HepG2 (cell line): ENCODE measurements around the gene TBCD.

Experiments
- EP300 ChIP-seq, 3 experiments: sonication (generic) in 1 of 3; formaldehyde crosslinking in 1 of 3; IDR thresholded peaks; 2 replicates each; pipeline versions ENCODE4 v1.5.1 to v1.6.1; 2011 to 2020; ENCODE audit warnings: low read depth in 2 of 3, low read length in 2 of 3, borderline replicate concordance in 1 of 3, improper control_type of control experiment in 1 of 3, mild to moderate bottlenecking in 1 of 3, missing genetic modification reagents in 1 of 3, moderate library complexity in 1 of 3
- ISX ChIP-seq: sonication (generic); formaldehyde crosslinking; conservative IDR thresholded peaks from 2 replicates; pipeline ENCODE4 v1.5.0; 2020; ENCODE audit warnings: missing genetic modification reagents
- JUND ChIP-seq: sonication (generic); formaldehyde crosslinking; IDR thresholded peaks from 2 replicates; pipeline ENCODE4 v1.8.0; 2022; ENCODE audit warnings: mild to moderate bottlenecking, missing genetic modification reagents
- POLR2A ChIP-seq, 2 experiments: IDR thresholded peaks; 2 replicates each; pipeline ENCODE4 v1.6.1; 2011; ENCODE audit warnings: low read depth in 2 of 2, low read length in 2 of 2, mild to moderate bottlenecking in 1 of 2, moderate library complexity in 1 of 2; ENCODE audit not compliant: insufficient read depth in 1 of 2
- RFX5 ChIP-seq: IDR thresholded peaks from 2 replicates; pipeline ENCODE4 v1.6.1; 2011; ENCODE audit warnings: low read depth, low read length, improper control_type of control experiment
- ZFYVE20 ChIP-seq: sonication (generic); formaldehyde crosslinking; IDR thresholded peaks from 2 replicates; pipeline ENCODE4 v1.8.0; 2023; ENCODE audit warnings: low read depth, mild to moderate bottlenecking, moderate library complexity, missing genetic modification reagents, borderline replicate concordance
- ZNF331 ChIP-seq: sonication (generic); formaldehyde crosslinking; IDR thresholded peaks from 2 replicates; pipeline ENCODE4 v1.4.0; 2020; ENCODE audit warnings: missing genetic modification reagents
- ZNF740 ChIP-seq: sonication (generic); formaldehyde crosslinking; IDR thresholded peaks from 2 replicates; pipeline ENCODE4 v1.4.0; 2020; ENCODE audit warnings: missing genetic modification reagents
- TF ChIP-seq, protein P1 (sequence below): sonication (generic); formaldehyde crosslinking; IDR thresholded peaks from 2 replicates; pipeline ENCODE4 v1.5.0; 2020; ENCODE audit warnings: mild to moderate bottlenecking, missing genetic modification reagents, moderate library complexity

GRCh38 chr17:82808921-82809905 lies 57.3 kb downstream of the TBCD start:
- TF ChIP-seq ISX (CRISPR knock-in tag), result no peak
- no peak for TF ChIP-seq JUND
- TF ChIP-seq ZFYVE20 (CRISPR knock-in tag), result no peak
- no peak for TF ChIP-seq ZNF331 (CRISPR knock-in tag)
- TF ChIP-seq, protein P1, sequence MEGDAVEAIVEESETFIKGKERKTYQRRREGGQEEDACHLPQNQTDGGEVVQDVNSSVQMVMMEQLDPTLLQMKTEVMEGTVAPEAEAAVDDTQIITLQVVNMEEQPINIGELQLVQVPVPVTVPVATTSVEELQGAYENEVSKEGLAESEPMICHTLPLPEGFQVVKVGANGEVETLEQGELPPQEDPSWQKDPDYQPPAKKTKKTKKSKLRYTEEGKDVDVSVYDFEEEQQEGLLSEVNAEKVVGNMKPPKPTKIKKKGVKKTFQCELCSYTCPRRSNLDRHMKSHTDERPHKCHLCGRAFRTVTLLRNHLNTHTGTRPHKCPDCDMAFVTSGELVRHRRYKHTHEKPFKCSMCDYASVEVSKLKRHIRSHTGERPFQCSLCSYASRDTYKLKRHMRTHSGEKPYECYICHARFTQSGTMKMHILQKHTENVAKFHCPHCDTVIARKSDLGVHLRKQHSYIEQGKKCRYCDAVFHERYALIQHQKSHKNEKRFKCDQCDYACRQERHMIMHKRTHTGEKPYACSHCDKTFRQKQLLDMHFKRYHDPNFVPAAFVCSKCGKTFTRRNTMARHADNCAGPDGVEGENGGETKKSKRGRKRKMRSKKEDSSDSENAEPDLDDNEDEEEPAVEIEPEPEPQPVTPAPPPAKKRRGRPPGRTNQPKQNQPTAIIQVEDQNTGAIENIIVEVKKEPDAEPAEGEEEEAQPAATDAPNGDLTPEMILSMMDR (CRISPR knock-in tag), result no peak
- TF ChIP-seq POLR2A (IDR thresholded peaks at IDR 0.05; ENCODE audit: insufficient read depth in 1 of 2, low read depth in 2 of 2, low read length in 2 of 2), result no peak
- no peak for TF ChIP-seq EP300 (IDR thresholded peaks at IDR 0.05; ENCODE audit: low read depth in 2 of 2, low read length in 2 of 2)
- no peak for TF ChIP-seq EP300 (CRISPR knock-in tag; IDR thresholded peaks at IDR 0.05; ENCODE audit: borderline replicate concordance)
- no peak for TF ChIP-seq RFX5
- TF ChIP-seq ZNF740, result no peak
